GM12873 (cell line): ENCODE data around the gene ROBO2.

Experiments
- TF ChIP-seq, protein P1 (sequence below): IDR thresholded peaks from 2 replicates; pipeline ENCODE4 v1.5.1; 2012; ENCODE audit warnings: low read depth, mild to moderate bottlenecking, moderate library complexity, low read length, control low read depth; ENCODE audit not compliant: insufficient read depth; ENCODE audit errors: missing control alignments

The ROBO2 gene

DNA sequence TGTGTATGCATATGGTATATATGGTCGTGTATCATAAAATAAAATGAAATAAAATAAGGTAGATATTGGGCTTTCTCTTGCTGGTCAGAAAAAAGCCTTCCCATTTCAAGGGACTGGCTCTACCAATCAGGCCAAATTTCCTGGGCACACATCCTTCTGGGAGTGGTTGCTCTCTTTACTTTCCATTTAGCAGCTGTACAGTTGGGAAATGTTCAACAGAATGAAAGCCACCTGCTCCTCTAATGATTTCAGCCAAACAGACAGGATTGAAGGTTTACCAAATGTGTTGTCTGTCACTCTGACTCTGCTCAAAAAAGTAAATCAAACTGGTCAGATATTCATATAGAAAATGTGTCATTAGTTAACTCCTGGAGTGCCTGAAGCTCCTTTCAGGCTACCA lies 380.4 kb downstream of the ROBO2 start:
- TF ChIP-seq, protein P1, sequence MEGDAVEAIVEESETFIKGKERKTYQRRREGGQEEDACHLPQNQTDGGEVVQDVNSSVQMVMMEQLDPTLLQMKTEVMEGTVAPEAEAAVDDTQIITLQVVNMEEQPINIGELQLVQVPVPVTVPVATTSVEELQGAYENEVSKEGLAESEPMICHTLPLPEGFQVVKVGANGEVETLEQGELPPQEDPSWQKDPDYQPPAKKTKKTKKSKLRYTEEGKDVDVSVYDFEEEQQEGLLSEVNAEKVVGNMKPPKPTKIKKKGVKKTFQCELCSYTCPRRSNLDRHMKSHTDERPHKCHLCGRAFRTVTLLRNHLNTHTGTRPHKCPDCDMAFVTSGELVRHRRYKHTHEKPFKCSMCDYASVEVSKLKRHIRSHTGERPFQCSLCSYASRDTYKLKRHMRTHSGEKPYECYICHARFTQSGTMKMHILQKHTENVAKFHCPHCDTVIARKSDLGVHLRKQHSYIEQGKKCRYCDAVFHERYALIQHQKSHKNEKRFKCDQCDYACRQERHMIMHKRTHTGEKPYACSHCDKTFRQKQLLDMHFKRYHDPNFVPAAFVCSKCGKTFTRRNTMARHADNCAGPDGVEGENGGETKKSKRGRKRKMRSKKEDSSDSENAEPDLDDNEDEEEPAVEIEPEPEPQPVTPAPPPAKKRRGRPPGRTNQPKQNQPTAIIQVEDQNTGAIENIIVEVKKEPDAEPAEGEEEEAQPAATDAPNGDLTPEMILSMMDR, result no peak

DNA sequence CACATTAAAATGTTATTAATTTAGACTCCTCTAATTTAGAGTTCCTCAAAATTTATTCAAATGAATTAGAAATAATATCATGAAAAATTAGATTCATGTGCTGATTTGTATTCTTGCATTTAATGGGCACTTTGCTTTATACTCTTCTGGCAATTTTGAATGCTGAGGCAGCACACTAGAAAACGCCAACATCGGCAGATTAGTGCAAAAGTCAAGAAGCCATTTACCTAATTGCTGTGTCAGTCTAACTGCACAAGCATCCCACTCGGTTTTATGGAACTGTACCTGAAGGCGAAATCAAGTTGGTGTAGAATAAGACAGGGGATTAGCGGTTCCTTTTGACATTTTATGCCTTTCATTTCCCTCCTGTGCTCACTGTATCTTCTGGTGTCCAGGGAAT lies 382.0 kb downstream of the ROBO2 start:
- TF ChIP-seq, protein P1, result no peak

DNA sequence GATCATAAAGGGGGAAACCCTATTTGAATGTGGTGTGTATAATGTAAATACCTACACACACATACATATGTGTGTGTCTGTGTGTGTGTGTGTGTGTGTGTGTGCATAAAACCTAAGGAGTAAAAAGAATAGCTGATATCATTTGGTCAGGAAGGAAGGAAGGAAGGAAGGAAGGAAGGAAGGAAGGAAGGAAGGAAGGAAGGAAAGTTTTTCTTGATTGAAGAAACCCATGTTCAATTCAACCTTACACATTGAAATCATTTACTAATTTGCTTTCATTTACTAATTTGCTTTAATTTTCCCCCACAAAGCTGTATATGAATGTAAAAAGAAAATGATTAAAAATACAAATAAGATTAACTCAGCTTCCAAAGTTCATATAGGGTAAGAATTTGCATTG lies 386.6 kb downstream of the ROBO2 start:
- TF ChIP-seq, protein P1, result no peak

DNA sequence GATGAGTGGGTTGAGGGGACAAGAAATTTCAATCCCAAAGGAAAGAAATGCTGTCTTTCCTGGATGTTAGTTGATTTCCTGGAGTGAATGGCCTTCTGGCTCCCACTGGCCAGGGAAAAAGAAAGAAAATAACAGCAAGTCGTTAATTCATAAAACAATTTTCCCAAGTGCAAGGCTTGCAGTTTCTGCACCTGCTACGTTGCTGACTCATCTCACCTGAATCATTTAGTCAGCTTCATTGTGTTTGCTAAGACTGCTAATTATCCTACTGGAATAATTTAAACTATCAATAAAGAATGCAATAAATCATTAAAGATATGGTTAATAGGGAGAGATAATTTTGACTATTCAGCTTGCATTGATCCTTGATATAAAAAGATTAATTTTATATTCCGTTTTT lies 387.6 kb downstream of the ROBO2 start:
- TF ChIP-seq, protein P1, result no peak

DNA sequence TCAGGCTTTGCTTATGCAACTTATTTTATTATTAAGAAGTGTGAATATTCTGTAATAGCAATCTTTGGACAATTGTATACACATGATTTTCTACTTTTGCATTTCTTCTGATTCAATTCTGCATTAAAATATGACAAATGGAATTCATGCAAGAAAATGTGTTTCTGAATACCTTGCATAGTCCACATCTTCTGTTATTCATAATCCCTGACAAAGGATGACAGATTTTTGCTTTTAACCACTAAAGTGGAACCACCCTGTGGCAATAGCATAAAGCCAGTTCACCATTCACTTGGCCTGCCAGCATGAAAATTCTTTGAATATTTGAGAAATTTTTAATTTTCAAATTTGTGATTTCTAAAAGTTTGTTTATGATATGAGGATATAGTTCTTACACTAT lies 397.0 kb downstream of the ROBO2 start:
- TF ChIP-seq, protein P1, result no peak

DNA sequence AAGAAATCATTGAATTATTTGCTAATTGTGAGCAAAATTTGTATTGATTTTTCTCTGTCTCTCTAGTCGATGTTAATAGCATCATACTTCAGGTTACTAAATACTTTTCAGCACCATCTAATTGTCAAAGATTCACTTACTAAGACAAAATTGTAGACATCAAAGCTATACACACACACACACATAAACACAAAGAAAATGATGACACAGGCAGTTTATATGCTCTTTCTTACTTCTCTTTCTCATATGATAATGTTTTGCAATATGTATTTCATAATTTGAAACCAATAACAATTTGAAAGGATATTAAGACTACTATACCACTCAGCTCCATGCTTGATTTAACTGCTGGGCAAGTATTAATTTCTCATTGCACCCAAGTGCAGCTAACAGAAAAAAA lies 406.2 kb downstream of the ROBO2 start:
- TF ChIP-seq, protein P1, result no peak

DNA sequence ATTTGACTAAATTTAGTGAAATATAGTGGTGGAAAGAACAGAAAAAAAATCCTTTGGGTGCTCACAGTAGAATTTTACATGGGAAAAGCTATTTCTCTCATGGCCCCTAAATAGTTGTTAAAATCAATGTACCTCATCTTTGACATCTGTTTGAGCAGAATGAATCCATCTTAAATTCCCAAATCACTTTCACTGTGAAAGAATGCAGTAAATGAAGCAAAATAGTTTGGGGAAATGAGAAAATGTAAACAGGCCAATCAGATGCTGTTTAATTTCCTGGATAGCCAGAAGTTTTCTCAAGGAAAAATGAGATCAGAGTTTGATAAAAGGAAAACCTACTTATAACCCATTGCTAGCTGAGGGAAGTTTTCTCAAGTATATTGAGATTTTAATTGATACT lies 406.9 kb downstream of the ROBO2 start:
- TF ChIP-seq, protein P1, result no peak
